ENCODE results near the gene SVEP1.

The SVEP1 gene

DNA sequence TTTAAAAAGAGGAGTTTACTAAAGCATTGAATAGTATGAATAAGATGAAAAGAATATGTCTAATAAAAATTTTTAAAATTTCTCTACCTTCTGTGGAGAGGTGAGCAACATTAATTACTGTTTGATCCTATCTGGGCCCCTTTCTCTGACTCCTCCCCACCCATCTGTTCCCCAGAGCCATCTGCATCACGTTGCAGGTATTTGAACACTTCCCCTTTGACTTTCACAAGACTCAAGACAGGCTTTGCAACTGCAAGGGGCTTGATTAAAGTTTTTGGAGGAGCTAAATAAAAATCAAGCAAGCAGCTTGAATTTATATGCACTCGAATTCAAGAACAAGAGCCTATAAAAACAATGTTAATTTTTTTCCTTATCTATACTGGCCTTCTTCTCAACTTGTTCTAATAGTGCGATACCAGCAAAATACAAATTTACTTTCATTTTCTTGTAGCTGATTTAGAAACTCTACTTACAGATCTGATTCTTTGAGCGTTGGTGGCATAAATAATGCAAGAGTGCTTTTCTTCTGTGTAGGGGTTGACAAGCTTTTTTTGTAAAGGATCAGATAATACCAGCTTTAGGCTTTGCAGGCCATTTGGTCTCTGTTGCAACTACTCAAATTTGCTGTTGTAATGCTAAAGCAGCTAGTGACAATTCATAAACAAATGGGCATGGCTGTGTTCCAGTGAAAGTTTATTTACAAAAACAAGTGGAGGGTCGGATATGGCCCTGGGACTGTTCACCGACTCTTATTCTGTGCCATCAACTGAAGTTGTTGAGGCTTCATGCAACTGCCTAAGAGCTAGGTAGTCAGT lies 263.1 kb downstream of the SVEP1 start:
- DNase-seq = no peak
